ENCODE data around the gene PIGA.
A peak's percentile ranks its signal among the peaks of the same experiment; 100 is the strongest.

GRCh38 chrX:15299941-15300851 lies 35.1 kb downstream of the PIGA start:
- TF ChIP-seq CTCF (conservative IDR thresholded peaks at IDR 0.05; ENCODE audit: low read length) (peak; percentile 56), EZH2phosphoT487 (IDR thresholded peaks at IDR 0.05; ENCODE audit: borderline replicate concordance) (no peak)

Measured in Loucy (cell line).